H9 (cell line): ENCODE data around the gene PCDHB13. TPM values are rescaled to one million over a fixed set of nuclear protein-coding genes. Genes with fewer than 3 reads are reported as not detected.

Experiments used
- DNase-seq: peaks from one replicate; pipeline ENCODE4 v3.0.0-alpha.2; 2017
- H2AFZ ChIP-seq: one replicate; pipeline ENCODE4 v1.6.1; 2013; ENCODE audit warnings: mild to moderate bottlenecking, low read length, control low read depth, moderate library complexity
- H2AK5ac ChIP-seq: 2 replicates; pipeline ENCODE4 v1.6.1; 2013; ENCODE audit warnings: low read length, control low read depth, mixed read lengths; ENCODE audit not compliant: insufficient read length
- H2BK120ac ChIP-seq: one replicate; pipeline ENCODE4 v1.6.1; 2013; ENCODE audit warnings: low read depth, mild to moderate bottlenecking, low read length, control low read depth, inconsistent platforms; ENCODE audit not compliant: poor library complexity, severe bottlenecking
- H2BK12ac ChIP-seq: 2 replicates; pipeline ENCODE4 v1.6.1; 2013; ENCODE audit warnings: low read length, control low read depth, mixed read lengths, low read depth; ENCODE audit not compliant: insufficient read length
- H2BK15ac ChIP-seq: 2 replicates; pipeline ENCODE4 v1.6.1; 2013; ENCODE audit warnings: low read depth, low read length, control low read depth
- H2BK20ac ChIP-seq: one replicate; pipeline ENCODE4 v1.6.1; 2013; ENCODE audit warnings: low read depth, mild to moderate bottlenecking, low read length, control low read depth, inconsistent platforms; ENCODE audit not compliant: poor library complexity, severe bottlenecking
- H2BK5ac ChIP-seq: 2 replicates; pipeline ENCODE4 v1.6.1; 2013; ENCODE audit warnings: low read length, control low read depth, mixed read lengths; ENCODE audit not compliant: insufficient read length
- H3K14ac ChIP-seq: 2 replicates; pipeline ENCODE4 v1.6.1; 2013; ENCODE audit warnings: low read length, control low read depth; ENCODE audit not compliant: insufficient read depth
- H3K18ac ChIP-seq: 2 replicates; pipeline ENCODE4 v1.6.1; 2013; ENCODE audit warnings: low read depth, mild to moderate bottlenecking, mixed read lengths, low read length, control low read depth; ENCODE audit not compliant: insufficient read length
- H3K23ac ChIP-seq: 2 replicates; pipeline ENCODE4 v1.6.1; 2013; ENCODE audit warnings: low read length, control low read depth, mixed read lengths, low read depth; ENCODE audit not compliant: insufficient read length
- H3K23me2 ChIP-seq: 2 replicates; pipeline ENCODE4 v1.6.1; 2013; ENCODE audit warnings: low read depth, mild to moderate bottlenecking, mixed read lengths, low read length, control low read depth; ENCODE audit not compliant: insufficient read length, poor library complexity, severe bottlenecking
- H3K27ac ChIP-seq: 2 replicates; pipeline ENCODE4 v1.5.1; 2013; ENCODE audit warnings: low read length, control low read depth, mixed read lengths, low read depth; ENCODE audit not compliant: insufficient read length
- H3K27me3 ChIP-seq: 2 replicates; pipeline ENCODE4 v1.6.1; 2013; ENCODE audit warnings: low read length, control low read depth, inconsistent platforms; ENCODE audit not compliant: insufficient read depth
- H3K4ac ChIP-seq: 2 replicates; pipeline ENCODE4 v1.6.1; 2013; ENCODE audit warnings: low read depth, mild to moderate bottlenecking, control low read depth, inconsistent platforms, low read length, moderate library complexity
- H3K4me1 ChIP-seq: 2 replicates; pipeline ENCODE4 v1.6.1; 2013; ENCODE audit warnings: low read length, control low read depth, inconsistent platforms; ENCODE audit not compliant: insufficient read depth
- H3K4me2 ChIP-seq: 2 replicates; pipeline ENCODE4 v1.6.1; 2013; ENCODE audit warnings: low read length, control low read depth, mixed read lengths; ENCODE audit not compliant: insufficient read length, insufficient read depth
- H3K56ac ChIP-seq: 2 replicates; pipeline ENCODE4 v1.6.1; 2013; ENCODE audit warnings: low read depth, mild to moderate bottlenecking, mixed read lengths, low read length, control low read depth; ENCODE audit not compliant: insufficient read length
- H3K79me1 ChIP-seq: 2 replicates; pipeline ENCODE4 v1.6.1; 2013; ENCODE audit warnings: low read depth, mild to moderate bottlenecking, moderate library complexity, low read length, control low read depth, inconsistent platforms; ENCODE audit not compliant: insufficient read depth, poor library complexity, severe bottlenecking
- H3K79me2 ChIP-seq: 2 replicates; pipeline ENCODE4 v1.6.1; 2013; ENCODE audit warnings: low read length, control low read depth, inconsistent platforms; ENCODE audit not compliant: insufficient read depth
- H3K9ac ChIP-seq: 2 replicates; pipeline ENCODE4 v1.6.1; 2013; ENCODE audit warnings: low read length, control low read depth, mixed read lengths; ENCODE audit not compliant: insufficient read length; ENCODE audit errors: extremely low read depth
- H3K9me3 ChIP-seq: one replicate; pipeline ENCODE4 v1.6.1; 2013; ENCODE audit warnings: low read depth, low read length, inconsistent platforms; ENCODE audit not compliant: control insufficient read depth
- H3T11ph ChIP-seq: one replicate; pipeline ENCODE4 v1.6.1; 2013; ENCODE audit warnings: mild to moderate bottlenecking, low read length, control low read depth, inconsistent platforms
- H4K20me1 ChIP-seq: one replicate; pipeline ENCODE4 v1.6.1; 2013; ENCODE audit not compliant: control insufficient read depth, insufficient read length, insufficient read depth
- H4K5ac ChIP-seq: 2 replicates; pipeline ENCODE4 v1.6.1; 2013; ENCODE audit warnings: low read depth, mild to moderate bottlenecking, mixed read lengths, low read length, control low read depth; ENCODE audit not compliant: insufficient read length
- H4K8ac ChIP-seq: replicated peaks from 2 replicates; pipeline ENCODE4 v1.6.1; 2013; ENCODE audit warnings: low read length, control low read depth, mixed read lengths, low read depth; ENCODE audit not compliant: insufficient read length
- H4K91ac ChIP-seq: 2 replicates; pipeline ENCODE4 v1.6.1; 2013; ENCODE audit warnings: low read depth, mild to moderate bottlenecking, moderate library complexity, mixed read lengths, low read length, control low read depth; ENCODE audit not compliant: insufficient read length
- H3K27ac Mint-ChIP-seq, 3 experiments: 2 replicates in 2 of 3; 3 replicates in 1 of 3; pipeline ENCODE4 v1.8.0; 2020 to 2021; ENCODE audit warnings: mixed read lengths in 3 of 3, mild to moderate bottlenecking in 1 of 3, moderate library complexity in 1 of 3
- H3K27me3 Mint-ChIP-seq: 2 replicates; pipeline ENCODE4 v1.8.0; 2021; ENCODE audit warnings: low read depth, mild to moderate bottlenecking, moderate library complexity, mixed read lengths
- H3K36me3 Mint-ChIP-seq, 3 experiments: 2 replicates in 2 of 3; 3 replicates in 1 of 3; pipeline ENCODE4 v1.8.0; 2020 to 2021; ENCODE audit warnings: low read depth in 3 of 3, mixed read lengths in 3 of 3; ENCODE audit not compliant: insufficient read depth in 1 of 3
- H3K4me1 Mint-ChIP-seq, 2 experiments: 2 replicates each; pipeline ENCODE4 v1.8.0; 2020; ENCODE audit warnings: mixed read lengths in 2 of 2
- H3K4me3 Mint-ChIP-seq, 2 experiments: 2 replicates in 1 of 2; 3 replicates in 1 of 2; pipeline ENCODE4 v1.8.0; 2020 to 2021; ENCODE audit warnings: mild to moderate bottlenecking in 2 of 2, mixed read lengths in 2 of 2, moderate library complexity in 1 of 2
- H3K9me3 Mint-ChIP-seq, 2 experiments: 2 replicates in 1 of 2; 3 replicates in 1 of 2; pipeline ENCODE4 v1.8.0; 2020; ENCODE audit warnings: mild to moderate bottlenecking in 2 of 2, mixed read lengths in 2 of 2, moderate library complexity in 1 of 2
- CTCF ChIP-seq: fragments of 200-600 bp; sonication (generic); conservative IDR thresholded peaks from 3 replicates; pipeline ENCODE4 v1.8.0; 2021; ENCODE audit warnings: antibody characterized with exemption, mild to moderate bottlenecking
- WGBS: extraction: QIAGEN DNeasy Blood & Tissue Kit; methylation state at CpG from one replicate; pipeline ENCODE4 v1.1.7; 2013; ENCODE audit warnings: missing lambda C conversion rate, low lambda C conversion rate, mixed read lengths; ENCODE audit not compliant: insufficient read length; ENCODE audit errors: extremely low coverage; 5-methylcytosine and 5-hydroxymethylcytosine counted together
- total RNA-seq: library from RNA; stranded (reverse); gene quantifications from 2 replicates; pipeline ENCODE4 v1.2.1, GENCODE V29; 2021

Gene PCDHB13
- total RNA-seq, 1 experiment from 2014 or later = 1.7 TPM

- Histone ChIP-seq H4K5ac (no peak overlapping the region), H4K20me1 (no peaks in the 10 kb centered on the region), H3K79me1 (no peaks in the 10 kb centered on the region), H3K14ac (no peak overlapping the region), H3K4me2 (no peak overlapping the region), H3K23ac (no peak overlapping the region), H2BK120ac (no peak overlapping the region), H3K9ac (no peak overlapping the region), H4K91ac (no peak overlapping the region), H3K27me3 (no peaks in the 10 kb centered on the region), H2AK5ac (no peak overlapping the region), H3T11ph (no peak overlapping the region), H4K8ac (no peak overlapping the region), H2BK15ac (no peak overlapping the region), H3K4me1 (no peaks in the 10 kb centered on the region), H3K9me3 (no peaks in the 10 kb centered on the region), H2BK5ac (no peak overlapping the region), H2BK20ac (no peak overlapping the region), H3K56ac (no peak overlapping the region), H2AFZ (no peak overlapping the region), H3K27ac (no peak overlapping the region), H3K23me2 (no peaks in the 10 kb centered on the region), H2BK12ac (no peak overlapping the region), H3K18ac (no peak overlapping the region), H3K4ac (no peak overlapping the region), H3K79me2 (no peaks in the 10 kb centered on the region)
- Mint-ChIP-seq H3K27me3 (peaks cover 2% of the 10 kb centered on the region), H3K9me3 (peaks cover 24 to 27% of the 10 kb centered on the region in 2 experiments), H3K4me3 (no peak overlapping the region), H3K4me1 (peaks cover 4 to 10% of the 10 kb centered on the region in 2 experiments), H3K27ac (no peak overlapping the region), H3K36me3 (peaks cover 10 to 28% (median 15%) of the 10 kb centered on the region in 3 experiments)
- DNase-seq = no peak
- no CpG with 5 or more reads among the region's 1 CpG for WGBS
- TF ChIP-seq CTCF = no peak
Measured at GRCh38 chr5:141180313-141180712, 33.4 kb upstream of the PCDHB13 start.
